Thoracic aorta (tissue), 2 donors: ENCODE measurements around the gene TMC6. TPM values are rescaled to one million over a fixed set of nuclear protein-coding genes. Genes with fewer than 3 reads are reported as not detected.

Experiments
- ATAC-seq: fragments of 150-250 bp; one replicate; pipeline ENCODE4 v1.8.0; 2017; ENCODE audit warnings: low read depth; ENCODE audit not compliant: insufficient number of reproducible peaks, low FRiP score
- DNase-seq: peaks from one replicate; pipeline ENCODE4 v3.0.0-alpha.2; 2020; ENCODE audit warnings: low spot score
- H3K27ac ChIP-seq, 2 donors: fragments of 200-600 bp; sonication (generic); 1 replicate in 1 of 2; 2 replicates in 1 of 2; pipeline ENCODE4 v1.5.1; 2016; ENCODE audit warnings: mild to moderate bottlenecking in 2 of 2, moderate library complexity in 2 of 2
- H3K27me3 ChIP-seq: fragments of 200-600 bp; sonication (generic); replicated peaks from 2 replicates; pipeline ENCODE4 v1.6.0; 2016; ENCODE audit warnings: mild to moderate bottlenecking; ENCODE audit not compliant: insufficient read depth
- H3K36me3 ChIP-seq: fragments of 200-600 bp; sonication (generic); one replicate; pipeline ENCODE4 v1.5.1; 2016
- H3K4me1 ChIP-seq, 2 donors: fragments of 200-600 bp; sonication (generic); 1 replicate in 1 of 2; 2 replicates in 1 of 2; pipeline versions ENCODE4 v1.5.1 to v1.6.0; 2016; ENCODE audit warnings: low read depth in 2 of 2, mild to moderate bottlenecking in 1 of 2; ENCODE audit not compliant: control insufficient read depth in 1 of 2
- H3K4me3 ChIP-seq: fragments of 200-600 bp; sonication (generic); 2 replicates; pipeline ENCODE4 v1.5.1; 2016; ENCODE audit warnings: mild to moderate bottlenecking
- H3K9me3 ChIP-seq: fragments of 200-600 bp; sonication (generic); 2 replicates; pipeline ENCODE4 v1.5.1; 2016
- CTCF ChIP-seq: fragments of 200-600 bp; sonication (generic); IDR thresholded peaks from one replicate; pipeline ENCODE4 v1.5.1; 2019; ENCODE audit warnings: antibody characterized with exemption
- total RNA-seq, 2 donors: library from RNA; depleted of rRNA; stranded (reverse); fragments of >200 nt; gene quantifications; one replicate each; pipeline versions ENCODE4 v1.1.0 to v1.2.3, GENCODE V29; 2016

Gene TMC6
- total RNA-seq, 2 donors from 2014 or later: 22.6 to 44.3 TPM

GRCh38 chr17:78114831-78115723, 13.5 kb downstream of the TMC6 start:
- H3K4me3 ChIP-seq: no peak overlapping the region
- no peak for DNase-seq
- no peak for TF ChIP-seq CTCF
- no peaks in the 10 kb centered on the region for H3K9me3 ChIP-seq
- no peaks in the 10 kb centered on the region for H3K27me3 ChIP-seq
- H3K4me1 ChIP-seq: peaks cover 0 to 6% of the 10 kb centered on the region in 2 donors
- no peak for ATAC-seq
- H3K36me3 ChIP-seq: no peaks in the 10 kb centered on the region
- H3K27ac ChIP-seq: no peak overlapping the region

GRCh38 chr17:78113804-78114785, 14.5 kb downstream of the TMC6 start:
- Histone ChIP-seq H3K27ac (no peak overlapping the region), H3K4me3 (no peak overlapping the region), H3K36me3 (no peaks in the 10 kb centered on the region), H3K27me3 (no peaks in the 10 kb centered on the region), H3K9me3 (no peaks in the 10 kb centered on the region), H3K4me1 (peaks cover 0 to 6% of the 10 kb centered on the region in 2 donors)
- TF ChIP-seq CTCF: no peak
- DNase-seq: no peak
- no peak for ATAC-seq

- H3K4me1 ChIP-seq: peaks cover 0 to 5% of the 10 kb centered on the region in 2 donors
- H3K36me3 ChIP-seq: no peaks in the 10 kb centered on the region
- H3K4me3 ChIP-seq: no peak overlapping the region
- no peak overlapping the region for H3K27ac ChIP-seq
- H3K27me3 ChIP-seq: no peaks in the 10 kb centered on the region
- ATAC-seq (peak; percentile 41), DNase-seq (no peak)
- no peaks in the 10 kb centered on the region for H3K9me3 ChIP-seq
- peak; percentile 99 for TF ChIP-seq CTCF
These were observed 15.8 kb downstream of the TMC6 start for GRCh38 chr17:78112518-78113471.

GRCh38 chr17:78111727-78112517, 16.6 kb downstream of the TMC6 start:
- ATAC-seq: no peak
- no peak for DNase-seq
- H3K27me3 ChIP-seq: no peaks in the 10 kb centered on the region
- H3K9me3 ChIP-seq: no peaks in the 10 kb centered on the region
- no peaks in the 10 kb centered on the region for H3K4me1 ChIP-seq
- no peaks in the 10 kb centered on the region for H3K36me3 ChIP-seq
- no peak for TF ChIP-seq CTCF
- no peak overlapping the region for H3K4me3 ChIP-seq
- H3K27ac ChIP-seq: no peak overlapping the region
